ENCODE data around the gene ZNF22. TPM values are rescaled to one million over a fixed set of nuclear protein-coding genes. Genes with fewer than 3 reads are reported as not detected.

Gene ZNF22
- total and polyA plus RNA-seq, 2 of the 4 experiments (the other 2 are of a cell fraction), result 10.6 to 12.4 TPM

DNA sequence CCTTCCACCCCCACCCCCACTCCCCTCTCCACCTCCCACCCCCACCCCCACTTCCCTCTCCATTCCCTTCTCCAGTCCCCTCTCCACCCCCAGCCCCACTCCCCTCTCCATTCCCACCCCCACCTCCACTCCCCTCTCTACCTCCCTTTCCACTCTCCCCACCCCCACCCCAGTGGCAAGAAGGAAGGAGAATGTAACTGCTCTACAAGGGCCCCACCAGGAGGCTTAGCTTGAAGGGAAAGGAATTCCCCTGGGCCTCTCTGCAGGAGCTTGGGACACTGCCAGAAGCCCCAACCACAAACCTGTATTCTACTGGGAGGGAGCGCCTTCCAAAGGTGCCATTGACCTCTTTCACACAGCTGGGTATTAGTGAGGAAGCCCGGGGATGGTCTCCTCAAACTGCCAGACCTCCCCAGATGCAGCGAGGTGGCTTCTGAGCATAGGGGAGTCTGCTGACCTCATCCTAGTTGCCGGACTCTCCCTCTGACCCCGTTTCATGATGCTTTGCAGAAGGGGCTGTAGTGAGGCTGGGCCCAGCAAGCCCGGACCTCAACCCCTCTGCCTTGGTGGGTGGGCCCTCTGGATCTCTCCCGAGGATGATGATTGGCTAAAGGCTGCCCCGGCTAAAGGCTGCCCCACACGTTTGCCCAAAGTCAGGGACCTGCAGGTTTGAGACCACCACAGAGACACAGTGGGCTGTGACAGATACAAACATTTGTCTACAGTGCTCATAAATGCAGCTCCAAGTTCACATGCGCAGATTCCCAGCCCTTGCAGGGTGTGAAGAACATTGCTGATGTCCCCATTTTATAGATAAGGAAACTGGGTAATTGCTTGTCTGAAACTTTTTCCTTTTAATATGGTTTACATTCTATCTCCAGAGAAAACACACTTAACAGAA lies 25.0 kb upstream of the ZNF22 start (continued):
- no peak for TF ChIP-seq CHD1 (IDR thresholded peaks at IDR 0.05; ENCODE audit: low read depth, low read length)
- no peak for TF ChIP-seq MAZ (IDR thresholded peaks at IDR 0.05; ENCODE audit: borderline replicate concordance, low read depth, low read length)
- no peak for TF ChIP-seq POLR2A (IDR thresholded peaks at IDR 0.05; ENCODE audit: low read depth, low read length)
- no peak for TF ChIP-seq CEBPB (IDR thresholded peaks at IDR 0.05; ENCODE audit: low read depth, low read length)

Measured in IMR-90 (cell line).